ENCODE results near the gene SUCLG1.

The SUCLG1 gene

DNA sequence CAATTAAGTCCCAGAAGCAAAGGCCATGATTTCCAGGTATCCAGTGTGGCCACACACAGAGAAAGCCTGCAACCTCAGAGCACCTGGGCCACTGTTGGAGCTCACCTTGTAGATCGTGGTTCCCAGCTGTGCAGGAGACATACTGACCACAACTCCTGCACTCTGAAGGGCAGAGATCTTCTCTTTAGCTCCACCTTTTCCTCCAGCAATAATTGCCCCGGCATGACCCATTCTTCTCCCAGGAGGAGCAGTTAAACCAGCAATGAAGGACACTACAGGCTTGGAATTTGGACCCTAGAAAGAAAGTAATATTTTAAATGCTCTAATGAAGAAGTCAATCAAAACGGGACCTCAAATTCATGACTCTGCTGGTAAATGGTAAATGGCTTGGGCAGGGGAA, 33.8 kb downstream of the SUCLG1 start:
- DNase-seq: no peak
- Histone ChIP-seq H3K9ac (ENCODE audit: low read depth, low read length) (no peak overlapping the region), H3K27me3 (ENCODE audit: insufficient read depth, low read length, poor library complexity) (no peaks in the 10 kb centered on the region), H3K27ac (ENCODE audit: low read length) (no peak overlapping the region), H2AFZ (ENCODE audit: low read depth, low read length) (no peak overlapping the region), H3K4me3 (ENCODE audit: low read depth in 1 of 2, low read length in 2 of 2) (no peak overlapping the region), H3K9me3 (ENCODE audit: insufficient read depth, low read length, severe bottlenecking) (no peaks in the 10 kb centered on the region), H3K79me2 (ENCODE audit: insufficient read depth, low read length) (no peaks in the 10 kb centered on the region), H3K4me2 (ENCODE audit: insufficient read depth, low read length) (no peak overlapping the region), H3K36me3 (ENCODE audit: insufficient read depth, low read length) (peaks cover 48% of the 10 kb centered on the region), H4K20me1 (ENCODE audit: insufficient read depth, low read length) (no peaks in the 10 kb centered on the region), H3K4me1 (ENCODE audit: insufficient read depth, low read length) (no peaks in the 10 kb centered on the region)
- ATAC-seq (ENCODE audit: insufficient read depth, low read depth): no peak
- no peak for TF ChIP-seq EZH2 (IDR thresholded peaks at IDR 0.05; ENCODE audit: borderline replicate concordance, low read depth, low read length, severe bottlenecking)
- TF ChIP-seq, protein P1, sequence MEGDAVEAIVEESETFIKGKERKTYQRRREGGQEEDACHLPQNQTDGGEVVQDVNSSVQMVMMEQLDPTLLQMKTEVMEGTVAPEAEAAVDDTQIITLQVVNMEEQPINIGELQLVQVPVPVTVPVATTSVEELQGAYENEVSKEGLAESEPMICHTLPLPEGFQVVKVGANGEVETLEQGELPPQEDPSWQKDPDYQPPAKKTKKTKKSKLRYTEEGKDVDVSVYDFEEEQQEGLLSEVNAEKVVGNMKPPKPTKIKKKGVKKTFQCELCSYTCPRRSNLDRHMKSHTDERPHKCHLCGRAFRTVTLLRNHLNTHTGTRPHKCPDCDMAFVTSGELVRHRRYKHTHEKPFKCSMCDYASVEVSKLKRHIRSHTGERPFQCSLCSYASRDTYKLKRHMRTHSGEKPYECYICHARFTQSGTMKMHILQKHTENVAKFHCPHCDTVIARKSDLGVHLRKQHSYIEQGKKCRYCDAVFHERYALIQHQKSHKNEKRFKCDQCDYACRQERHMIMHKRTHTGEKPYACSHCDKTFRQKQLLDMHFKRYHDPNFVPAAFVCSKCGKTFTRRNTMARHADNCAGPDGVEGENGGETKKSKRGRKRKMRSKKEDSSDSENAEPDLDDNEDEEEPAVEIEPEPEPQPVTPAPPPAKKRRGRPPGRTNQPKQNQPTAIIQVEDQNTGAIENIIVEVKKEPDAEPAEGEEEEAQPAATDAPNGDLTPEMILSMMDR (IDR thresholded peaks at IDR 0.05; ENCODE audit: borderline replicate concordance, extremely low read depth, low read length, poor library complexity, severe bottlenecking): no peak

DNA sequence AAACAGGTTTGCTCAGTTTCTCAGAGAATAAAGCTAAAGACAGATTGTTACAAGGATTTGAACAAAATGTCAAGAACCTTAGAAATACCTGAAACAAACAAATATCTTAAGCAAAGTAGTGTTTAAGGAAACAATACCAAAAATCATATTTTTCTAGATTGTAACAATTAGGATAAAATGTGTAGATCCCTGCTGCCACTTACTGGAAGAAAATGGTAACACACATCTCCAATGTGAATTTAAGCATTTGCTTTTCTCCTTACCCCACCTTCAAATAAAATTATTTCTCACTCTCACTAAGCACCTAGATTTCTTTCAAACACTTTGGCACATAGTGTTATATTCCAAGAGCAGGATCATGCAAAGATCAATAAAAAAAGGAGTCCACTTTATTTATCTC, 34.9 kb downstream of the SUCLG1 start:
- TF ChIP-seq, protein P1 (IDR thresholded peaks at IDR 0.05; ENCODE audit: borderline replicate concordance, extremely low read depth, low read length, poor library complexity, severe bottlenecking): peak; percentile 59
- TF ChIP-seq EZH2 (IDR thresholded peaks at IDR 0.05; ENCODE audit: borderline replicate concordance, low read depth, low read length, severe bottlenecking): no peak
- H3K9me3 ChIP-seq (ENCODE audit: insufficient read depth, low read length, severe bottlenecking): no peaks in the 10 kb centered on the region
- no peak overlapping the region for H3K4me2 ChIP-seq (ENCODE audit: insufficient read depth, low read length)
- H4K20me1 ChIP-seq (ENCODE audit: insufficient read depth, low read length): no peaks in the 10 kb centered on the region
- no peak overlapping the region for H3K27ac ChIP-seq (ENCODE audit: low read length)
- ATAC-seq (ENCODE audit: insufficient read depth, low read depth): no peak
- H3K36me3 ChIP-seq (ENCODE audit: insufficient read depth, low read length): peaks cover 36% of the 10 kb centered on the region; the same call in 1 of the 2 replicates
- DNase-seq: no peak
- H3K9ac ChIP-seq (ENCODE audit: low read depth, low read length): no peak overlapping the region
- no peak overlapping the region for H2AFZ ChIP-seq (ENCODE audit: low read depth, low read length)
- no peak overlapping the region for H3K4me3 ChIP-seq (ENCODE audit: low read depth in 1 of 2, low read length in 2 of 2)
- no peaks in the 10 kb centered on the region for H3K4me1 ChIP-seq (ENCODE audit: insufficient read depth, low read length)
- H3K79me2 ChIP-seq (ENCODE audit: insufficient read depth, low read length): no peaks in the 10 kb centered on the region
- no peaks in the 10 kb centered on the region for H3K27me3 ChIP-seq (ENCODE audit: insufficient read depth, low read length, poor library complexity)

DNA sequence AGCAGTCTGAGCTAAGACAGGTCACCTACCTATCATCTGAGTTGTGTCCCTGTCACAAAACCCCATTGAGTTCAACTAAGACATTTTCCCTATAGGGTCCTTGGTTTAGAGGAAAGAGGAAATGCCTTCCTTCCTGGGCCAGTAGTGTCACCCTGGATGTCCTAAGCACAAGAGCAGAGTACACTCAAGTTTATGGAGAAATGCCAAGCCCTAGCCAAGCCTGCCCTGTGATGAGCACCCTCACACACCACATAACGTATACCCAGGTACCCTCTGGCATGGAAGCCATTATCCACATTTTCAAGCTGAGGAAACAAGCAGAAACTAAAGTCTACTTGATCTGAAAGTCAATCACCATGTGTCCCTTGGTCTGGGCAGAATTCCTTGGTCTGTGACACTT, 37.3 kb downstream of the SUCLG1 start:
- H3K27me3 ChIP-seq (ENCODE audit: insufficient read depth, low read length, poor library complexity): no peaks in the 10 kb centered on the region
- H3K9ac ChIP-seq (ENCODE audit: low read depth, low read length): no peak overlapping the region
- ATAC-seq (ENCODE audit: insufficient read depth, low read depth) (no peak), DNase-seq (no peak)
- no peak overlapping the region for H2AFZ ChIP-seq (ENCODE audit: low read depth, low read length)
- no peaks in the 10 kb centered on the region for H3K79me2 ChIP-seq (ENCODE audit: insufficient read depth, low read length)
- no peaks in the 10 kb centered on the region for H3K4me1 ChIP-seq (ENCODE audit: insufficient read depth, low read length)
- H3K4me3 ChIP-seq (ENCODE audit: low read depth in 1 of 2, low read length in 2 of 2): no peak overlapping the region
- no peak for TF ChIP-seq EZH2 (IDR thresholded peaks at IDR 0.05; ENCODE audit: borderline replicate concordance, low read depth, low read length, severe bottlenecking)
- TF ChIP-seq, protein P1 (IDR thresholded peaks at IDR 0.05; ENCODE audit: borderline replicate concordance, extremely low read depth, low read length, poor library complexity, severe bottlenecking): no peak
- peaks cover 27% of the 10 kb centered on the region; the same call in 1 of the 2 replicates for H3K36me3 ChIP-seq (ENCODE audit: insufficient read depth, low read length)
- no peak overlapping the region for H3K4me2 ChIP-seq (ENCODE audit: insufficient read depth, low read length)
- H3K27ac ChIP-seq (ENCODE audit: low read length): no peak overlapping the region
- no peaks in the 10 kb centered on the region for H4K20me1 ChIP-seq (ENCODE audit: insufficient read depth, low read length)
- no peaks in the 10 kb centered on the region for H3K9me3 ChIP-seq (ENCODE audit: insufficient read depth, low read length, severe bottlenecking)

DNA sequence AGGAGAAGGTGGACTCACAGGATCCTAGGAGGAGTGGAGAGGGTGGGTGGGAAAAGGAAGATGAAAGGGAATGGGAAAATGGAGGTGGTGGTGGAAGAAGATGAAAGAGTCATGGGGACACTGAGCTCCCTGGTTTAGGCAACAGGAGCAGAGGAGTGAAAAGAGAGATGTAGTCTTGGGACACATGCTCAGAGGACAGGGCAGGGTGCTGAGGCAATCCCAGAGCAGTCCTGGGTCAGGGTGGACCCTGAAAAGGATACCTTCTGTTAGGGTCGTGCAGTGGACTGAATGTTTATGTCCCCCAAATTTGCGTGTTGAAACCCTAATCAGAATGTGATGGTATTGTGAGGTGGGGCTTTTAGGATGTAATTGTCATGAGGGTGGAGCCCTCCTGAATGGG, 37.9 kb downstream of the SUCLG1 start:
- H3K4me1 ChIP-seq (ENCODE audit: insufficient read depth, low read length): no peaks in the 10 kb centered on the region
- H3K4me3 ChIP-seq (ENCODE audit: low read depth in 1 of 2, low read length in 2 of 2): no peak overlapping the region
- H4K20me1 ChIP-seq (ENCODE audit: insufficient read depth, low read length): no peaks in the 10 kb centered on the region
- H2AFZ ChIP-seq (ENCODE audit: low read depth, low read length): no peak overlapping the region
- TF ChIP-seq, protein P1 (IDR thresholded peaks at IDR 0.05; ENCODE audit: borderline replicate concordance, extremely low read depth, low read length, poor library complexity, severe bottlenecking): no peak
- no peak for TF ChIP-seq EZH2 (IDR thresholded peaks at IDR 0.05; ENCODE audit: borderline replicate concordance, low read depth, low read length, severe bottlenecking)
- H3K9ac ChIP-seq (ENCODE audit: low read depth, low read length): no peak overlapping the region
- no peaks in the 10 kb centered on the region for H3K9me3 ChIP-seq (ENCODE audit: insufficient read depth, low read length, severe bottlenecking)
- no peak overlapping the region for H3K27ac ChIP-seq (ENCODE audit: low read length)
- ATAC-seq (ENCODE audit: insufficient read depth, low read depth) (no peak), DNase-seq (no peak)
- H3K36me3 ChIP-seq (ENCODE audit: insufficient read depth, low read length): peaks cover 27% of the 10 kb centered on the region; the same call in 1 of the 2 replicates
- H3K4me2 ChIP-seq (ENCODE audit: insufficient read depth, low read length): no peak overlapping the region
- no peaks in the 10 kb centered on the region for H3K27me3 ChIP-seq (ENCODE audit: insufficient read depth, low read length, poor library complexity)
- H3K79me2 ChIP-seq (ENCODE audit: insufficient read depth, low read length): no peaks in the 10 kb centered on the region
